Mesothelial cell of epicardium (in vitro differentiated cells): ENCODE measurements around the gene ATP5F1E. TPM values are rescaled to one million over a fixed set of nuclear protein-coding genes. Genes with fewer than 3 reads are reported as not detected.

Experiments
- DNase-seq, 2 experiments: peaks; one replicate each; pipeline ENCODE4 v3.0.0; 2021; ENCODE audit warnings: low spot score in 2 of 2; ENCODE audit not compliant: unreplicated experiment in 2 of 2
- H3K27ac Mint-ChIP-seq: 2 replicates; pipeline ENCODE4 v1.8.0; 2021; ENCODE audit warnings: mixed read lengths
- H3K27me3 Mint-ChIP-seq: 2 replicates; pipeline ENCODE4 v1.8.0; 2021; ENCODE audit warnings: low read depth, mixed read lengths
- H3K36me3 Mint-ChIP-seq: 2 replicates; pipeline ENCODE4 v1.8.0; 2021; ENCODE audit warnings: mixed read lengths
- H3K4me1 Mint-ChIP-seq: 2 replicates; pipeline ENCODE4 v1.8.0; 2021; ENCODE audit warnings: mixed read lengths
- H3K4me3 Mint-ChIP-seq: 2 replicates; pipeline ENCODE4 v1.8.0; 2021; ENCODE audit warnings: mild to moderate bottlenecking, moderate library complexity, mixed read lengths
- H3K9me3 Mint-ChIP-seq: 2 replicates; pipeline ENCODE4 v1.8.0; 2021; ENCODE audit warnings: mixed read lengths
- total RNA-seq: library from RNA; stranded (reverse); gene quantifications from 3 replicates; pipeline ENCODE4 v1.2.1, GENCODE V29; 2021
- TF ChIP-seq, protein P1 (sequence below): fragments of 200-600 bp; sonication (generic); IDR thresholded peaks from one replicate; pipeline ENCODE4 v1.5.0; 2021; ENCODE audit warnings: antibody characterized with exemption; ENCODE audit not compliant: unreplicated experiment

Gene ATP5F1E
- total RNA-seq, 1 donor from 2014 or later = 52.7 TPM

DNA sequence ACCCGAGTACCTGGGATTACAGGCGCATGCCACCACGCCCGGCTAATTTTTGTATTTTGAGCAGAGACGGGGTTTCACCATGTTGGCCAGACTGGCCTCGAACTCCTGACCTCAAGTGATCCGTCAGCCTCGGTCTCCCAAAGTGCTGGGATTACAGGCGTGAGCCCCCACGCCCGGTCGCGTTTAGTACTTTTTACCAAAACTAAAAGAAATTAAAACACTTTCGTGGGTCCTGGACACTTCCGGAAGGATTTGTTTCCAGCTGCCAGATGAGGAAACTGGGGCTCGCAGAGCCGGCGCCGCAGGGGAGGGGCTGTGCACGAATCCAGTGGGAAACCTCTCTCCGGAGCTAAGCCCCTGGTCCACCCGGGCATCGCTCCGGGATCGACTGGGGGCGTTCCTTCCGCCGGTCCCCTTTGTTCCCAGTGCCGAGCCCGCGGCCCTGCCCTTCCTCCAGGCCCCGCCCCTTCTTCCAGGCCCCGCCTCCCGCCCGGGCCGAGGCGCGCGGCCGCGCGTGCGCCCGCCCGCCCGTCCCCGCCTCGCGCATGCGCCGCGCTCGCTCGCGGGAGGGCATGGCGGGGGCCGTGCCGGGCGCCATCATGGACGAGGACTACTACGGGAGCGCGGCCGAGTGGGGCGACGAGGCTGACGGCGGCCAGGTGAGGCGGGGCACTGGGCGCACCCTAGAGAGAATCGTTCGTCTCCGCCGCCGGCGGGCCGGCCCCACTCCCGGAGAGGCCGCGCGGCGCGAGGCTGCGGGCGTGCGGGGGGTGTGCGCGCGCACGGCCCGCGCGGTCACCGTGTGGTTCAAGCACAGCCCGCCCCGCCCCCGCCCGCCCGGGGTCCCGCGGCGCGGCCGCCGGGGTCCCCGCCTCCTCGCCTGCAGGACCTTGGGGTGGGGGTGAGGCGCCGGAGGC is 51.2 kb downstream of the ATP5F1E start, which contains the start of gene NELFCD:
Gene NELFCD (plus strand): TSS at position 546 of the 917 bp plus-strand sequence. CDS start 54 bp downstream, at position 600.
- Mint-ChIP-seq H3K27me3 (no peaks in the 10 kb centered on the region), H3K9me3 (peaks cover 14% of the 10 kb centered on the region), H3K4me3 (peak within 1 kb of the TSS; percentile 85), H3K27ac (peak within 1 kb of the TSS; percentile 91), H3K4me1 (peaks cover 25% of the 10 kb centered on the region), H3K36me3 (peaks cover 3% of the 10 kb centered on the region)
- TF ChIP-seq, protein P1, sequence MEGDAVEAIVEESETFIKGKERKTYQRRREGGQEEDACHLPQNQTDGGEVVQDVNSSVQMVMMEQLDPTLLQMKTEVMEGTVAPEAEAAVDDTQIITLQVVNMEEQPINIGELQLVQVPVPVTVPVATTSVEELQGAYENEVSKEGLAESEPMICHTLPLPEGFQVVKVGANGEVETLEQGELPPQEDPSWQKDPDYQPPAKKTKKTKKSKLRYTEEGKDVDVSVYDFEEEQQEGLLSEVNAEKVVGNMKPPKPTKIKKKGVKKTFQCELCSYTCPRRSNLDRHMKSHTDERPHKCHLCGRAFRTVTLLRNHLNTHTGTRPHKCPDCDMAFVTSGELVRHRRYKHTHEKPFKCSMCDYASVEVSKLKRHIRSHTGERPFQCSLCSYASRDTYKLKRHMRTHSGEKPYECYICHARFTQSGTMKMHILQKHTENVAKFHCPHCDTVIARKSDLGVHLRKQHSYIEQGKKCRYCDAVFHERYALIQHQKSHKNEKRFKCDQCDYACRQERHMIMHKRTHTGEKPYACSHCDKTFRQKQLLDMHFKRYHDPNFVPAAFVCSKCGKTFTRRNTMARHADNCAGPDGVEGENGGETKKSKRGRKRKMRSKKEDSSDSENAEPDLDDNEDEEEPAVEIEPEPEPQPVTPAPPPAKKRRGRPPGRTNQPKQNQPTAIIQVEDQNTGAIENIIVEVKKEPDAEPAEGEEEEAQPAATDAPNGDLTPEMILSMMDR = no peak
- DNase-seq = peak; percentile 86 to 92

DNA sequence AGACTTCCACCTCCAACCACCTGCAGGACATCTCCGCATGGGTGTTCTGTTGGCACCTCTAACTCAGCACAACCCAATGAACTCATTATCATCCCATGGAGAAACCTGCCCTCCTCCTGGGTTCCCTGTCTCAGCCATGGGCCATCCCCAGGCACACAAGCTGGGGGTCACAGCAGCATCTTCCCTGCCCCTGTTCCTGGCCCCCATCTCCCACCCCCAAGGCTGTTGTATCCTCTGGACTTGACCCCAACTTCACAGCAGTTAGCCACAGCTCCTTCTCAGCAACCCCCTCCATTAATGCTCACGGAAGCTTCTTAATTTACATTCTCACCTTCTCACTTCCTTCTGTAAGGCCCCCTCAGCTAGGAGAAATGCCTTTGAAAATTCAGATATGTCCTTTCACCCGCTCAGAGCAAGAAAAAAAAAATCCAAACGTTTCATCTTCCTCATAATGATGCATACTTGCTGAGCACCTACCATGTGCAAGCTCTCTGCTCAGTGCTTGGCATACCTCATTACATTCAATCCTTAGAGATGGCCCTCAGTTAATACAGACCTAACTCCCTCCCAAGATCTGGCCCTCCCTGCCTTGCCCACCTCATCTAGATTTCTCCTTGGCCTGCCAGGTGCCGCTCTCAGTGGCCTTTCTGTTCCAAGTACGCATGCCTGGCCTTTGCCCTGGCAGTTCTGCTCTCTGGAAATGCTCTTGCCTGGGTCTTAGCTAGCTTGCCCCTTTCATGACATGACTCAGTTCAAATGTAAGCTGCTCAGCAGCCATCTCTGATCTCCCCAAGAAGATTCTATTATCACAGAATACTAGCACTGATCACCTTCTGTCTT is 53.6 kb downstream of the ATP5F1E start:
- Mint-ChIP-seq H3K4me1 (peaks cover 10% of the 10 kb centered on the region), H3K27ac (no peak overlapping the region), H3K4me3 (no peak overlapping the region), H3K36me3 (peaks cover 10% of the 10 kb centered on the region), H3K27me3 (no peaks in the 10 kb centered on the region), H3K9me3 (peaks cover 32% of the 10 kb centered on the region)
- DNase-seq = no peak
- TF ChIP-seq, protein P1 = no peak

DNA sequence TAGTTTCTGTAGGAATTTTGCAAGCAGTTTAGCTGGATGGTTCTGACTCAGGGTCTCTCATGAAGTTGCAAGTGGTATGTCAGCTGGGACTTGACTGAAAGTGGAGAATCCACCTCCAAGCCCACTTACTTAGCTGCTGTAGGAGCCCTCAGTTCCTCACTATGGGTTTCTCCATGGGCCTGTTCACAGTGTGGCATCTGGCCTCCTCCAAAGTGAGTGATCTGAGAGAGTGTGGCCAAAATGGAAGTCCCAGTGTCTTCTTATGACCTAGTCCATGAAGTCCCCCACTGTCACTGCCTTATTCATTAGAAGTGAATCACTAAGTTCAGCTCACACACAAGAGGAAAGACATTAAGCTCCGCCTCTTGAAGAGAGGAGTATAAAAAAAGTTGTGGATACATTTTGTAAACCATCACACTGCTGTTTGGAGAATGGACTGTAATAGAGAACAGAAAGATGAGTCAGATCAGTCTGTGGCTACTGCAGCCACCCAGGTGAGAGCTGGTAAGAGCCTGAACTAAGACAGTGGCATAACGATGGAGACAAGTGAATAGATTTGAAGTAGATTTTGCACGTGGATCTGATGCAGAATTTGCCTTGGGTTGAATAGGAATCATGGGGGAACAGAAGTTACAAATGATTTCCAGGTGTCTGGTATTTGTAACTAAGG is 55.9 kb downstream of the ATP5F1E start:
- Mint-ChIP-seq H3K27ac (no peak overlapping the region), H3K27me3 (no peaks in the 10 kb centered on the region), H3K9me3 (peaks cover 32% of the 10 kb centered on the region), H3K4me3 (no peak overlapping the region), H3K4me1 (no peaks in the 10 kb centered on the region), H3K36me3 (peaks cover 10% of the 10 kb centered on the region)
- DNase-seq = no peak
- TF ChIP-seq, protein P1 = no peak

Other genes with a start within 250 kb of the ATP5F1E start
- gene GNAS-AS1, start 181.4 kb downstream of the ATP5F1E start, total RNA-seq = 5.8 to 6.3 TPM (median 5.9 TPM) in 3 replicates
- gene GNAS, start 179.6 kb downstream of the ATP5F1E start, total RNA-seq = 1,218 to 1,240 TPM (median 1,226 TPM) in 3 replicates
- 106 to 112 TPM (median 108 TPM) in 3 replicates for gene NELFCD, start 51.1 kb downstream of the ATP5F1E start, total RNA-seq
- 65.3 to 67.7 TPM (median 65.3 TPM) in 3 replicates for gene CTSZ, start 25.1 kb downstream of the ATP5F1E start, total RNA-seq
- not detected in 3 replicates for gene TUBB1, start 12.9 kb downstream of the ATP5F1E start, total RNA-seq
- 44.9 to 45.5 TPM (median 45.2 TPM) in 3 replicates for gene PRELID3B, start 10.5 kb upstream of the ATP5F1E start, total RNA-seq
- 0.02 to 0.05 TPM (median 0.02 TPM) in 3 replicates for gene ZNF831, start 131.5 kb upstream of the ATP5F1E start, total RNA-seq